Testis (tissue), 3 donors: Measurements from ENCODE around the gene ADAR. TPM values are rescaled to one million over a fixed set of nuclear protein-coding genes. Genes with fewer than 3 reads are reported as not detected.

Experiments
- DNase-seq: peaks from one replicate; pipeline ENCODE4 v3.0.0-alpha.2; 2019
- H3K27ac ChIP-seq, 2 donors: fragments of 200-600 bp; sonication (generic); one replicate each; pipeline ENCODE4 v1.5.1; 2019
- H3K27me3 ChIP-seq: fragments of 200-600 bp; sonication (generic); one replicate; pipeline ENCODE4 v1.5.1; 2019
- H3K36me3 ChIP-seq: fragments of 200-600 bp; sonication (generic); one replicate; pipeline ENCODE4 v1.5.1; 2017; ENCODE audit warnings: low read depth; ENCODE audit errors: missing control alignments
- H3K4me1 ChIP-seq: fragments of 200-600 bp; sonication (generic); one replicate; pipeline ENCODE4 v1.5.1; 2019
- H3K4me3 ChIP-seq, 2 donors: fragments of 200-600 bp; sonication (generic); one replicate each; pipeline ENCODE4 v1.5.1; 2017 to 2019
- H3K9me3 ChIP-seq: fragments of 200-600 bp; sonication (generic); one replicate; pipeline ENCODE4 v1.5.1; 2017
- POLR2A ChIP-seq: fragments of 450-650 bp; IDR thresholded peaks from one replicate; pipeline ENCODE4 v1.6.1; 2017; ENCODE audit warnings: antibody characterized with exemption, mild to moderate bottlenecking, moderate library complexity
- WGBS, 2 donors: methylation state at CpG; one replicate each; pipeline ENCODE4 v1.1.5; 2018; 5-methylcytosine and 5-hydroxymethylcytosine counted together
- intact Hi-C: fragments of 100-400 bp; cut with DNase I; formaldehyde crosslinking; loops from one replicate; pipeline ENCODE4 v1.15.1; 2023; ENCODE audit warnings: low total_unique reads
- polyA plus RNA-seq: library from polyadenylated mRNA; stranded (reverse); fragments of 350-450 nt; fragmentation: Illumina TruSeq; extraction: RNeasy Lipid Tissue Mini Kit (QIAGEN cat#74804); gene quantifications from one replicate; pipeline ENCODE4 v1.2.3, GENCODE V29; 2014; ENCODE audit warnings: low read depth, low replicate concordance; ENCODE audit not compliant: insufficient read depth
- total RNA-seq, 2 donors: library from RNA; depleted of rRNA; stranded (reverse); fragments of >200 nt; gene quantifications; one replicate each; pipeline ENCODE4 v1.2.3, GENCODE V29; 2016
- TF ChIP-seq, protein P1 (sequence below), 3 experiments: fragments of 450-650 bp in 2 of 3; fragments of 200-600 bp in 1 of 3; sonication (generic) in 1 of 3; IDR thresholded peaks; one replicate each; pipeline ENCODE4 v1.5.1; 2016 to 2019; ENCODE audit warnings: antibody characterized with exemption in 3 of 3, mild to moderate bottlenecking in 2 of 3, moderate library complexity in 1 of 3

Gene ADAR
- total and polyA plus RNA-seq, 3 donors from 2014 or later: 94.4 to 181 (median 168) TPM

DNA sequence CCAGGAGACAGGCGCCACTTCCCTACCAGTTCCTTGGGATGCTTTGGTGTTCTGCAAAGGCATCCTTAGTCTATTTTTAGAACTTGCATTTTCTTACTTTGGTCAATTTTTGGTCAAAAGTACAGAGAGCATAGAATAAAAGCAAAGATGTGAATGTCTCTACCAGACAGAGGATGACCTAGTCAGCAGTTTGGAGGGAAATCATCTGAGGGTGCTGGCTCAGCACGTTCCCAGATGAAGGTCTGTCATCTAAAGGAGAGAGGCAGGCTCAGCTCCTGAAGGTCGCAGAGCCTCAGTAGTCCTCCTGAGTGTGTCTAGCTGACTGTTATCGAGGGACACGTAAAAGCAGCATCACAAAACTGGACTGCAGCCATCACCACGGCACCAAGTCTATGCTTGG is 25.1 kb downstream of the ADAR start:
- no peak for TF ChIP-seq POLR2A
- TF ChIP-seq, protein P1, sequence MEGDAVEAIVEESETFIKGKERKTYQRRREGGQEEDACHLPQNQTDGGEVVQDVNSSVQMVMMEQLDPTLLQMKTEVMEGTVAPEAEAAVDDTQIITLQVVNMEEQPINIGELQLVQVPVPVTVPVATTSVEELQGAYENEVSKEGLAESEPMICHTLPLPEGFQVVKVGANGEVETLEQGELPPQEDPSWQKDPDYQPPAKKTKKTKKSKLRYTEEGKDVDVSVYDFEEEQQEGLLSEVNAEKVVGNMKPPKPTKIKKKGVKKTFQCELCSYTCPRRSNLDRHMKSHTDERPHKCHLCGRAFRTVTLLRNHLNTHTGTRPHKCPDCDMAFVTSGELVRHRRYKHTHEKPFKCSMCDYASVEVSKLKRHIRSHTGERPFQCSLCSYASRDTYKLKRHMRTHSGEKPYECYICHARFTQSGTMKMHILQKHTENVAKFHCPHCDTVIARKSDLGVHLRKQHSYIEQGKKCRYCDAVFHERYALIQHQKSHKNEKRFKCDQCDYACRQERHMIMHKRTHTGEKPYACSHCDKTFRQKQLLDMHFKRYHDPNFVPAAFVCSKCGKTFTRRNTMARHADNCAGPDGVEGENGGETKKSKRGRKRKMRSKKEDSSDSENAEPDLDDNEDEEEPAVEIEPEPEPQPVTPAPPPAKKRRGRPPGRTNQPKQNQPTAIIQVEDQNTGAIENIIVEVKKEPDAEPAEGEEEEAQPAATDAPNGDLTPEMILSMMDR (IDR thresholded peaks at IDR 0.05): no peak
- H3K4me1 ChIP-seq: peaks cover 5% of the 10 kb centered on the region
- 68 to 84% methylated on average over 6 of the region's 6 CpGs for WGBS, 2 donors
- H3K36me3 ChIP-seq: no peaks in the 10 kb centered on the region
- H3K27me3 ChIP-seq: no peaks in the 10 kb centered on the region
- no peak overlapping the region for H3K27ac ChIP-seq
- no peak overlapping the region for H3K4me3 ChIP-seq
- no peaks in the 10 kb centered on the region for H3K9me3 ChIP-seq
- intact Hi-C loops: no loop called here
- DNase-seq: no peak

DNA sequence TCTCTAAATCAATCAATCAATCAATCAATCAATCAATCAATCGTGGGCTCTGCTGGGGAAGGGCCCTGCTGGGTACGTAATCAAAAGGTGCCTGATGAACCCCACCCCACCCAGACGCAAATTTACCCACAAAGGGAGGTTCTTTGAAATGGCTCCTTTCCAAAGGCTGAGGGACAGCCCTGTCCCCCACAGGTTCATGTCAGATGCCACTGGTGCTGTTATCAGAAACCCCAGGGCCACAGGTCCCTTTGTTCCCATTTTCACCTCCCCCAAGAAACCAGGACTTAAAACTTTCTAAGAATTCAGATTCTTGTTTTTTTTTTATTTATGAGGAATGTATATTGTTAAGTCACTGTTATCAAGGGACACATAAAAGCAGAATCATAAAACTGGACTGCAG is 26.2 kb downstream of the ADAR start:
- Histone ChIP-seq H3K4me3 (no peak overlapping the region), H3K27me3 (no peaks in the 10 kb centered on the region), H3K9me3 (no peaks in the 10 kb centered on the region), H3K4me1 (peaks cover 10% of the 10 kb centered on the region), H3K27ac (no peak overlapping the region), H3K36me3 (no peaks in the 10 kb centered on the region)
- no peak for TF ChIP-seq POLR2A
- TF ChIP-seq, protein P1 (IDR thresholded peaks at IDR 0.05): no peak
- intact Hi-C loops: no loop called here
- 62 to 71% methylated on average over 3 of the region's 3 CpGs for WGBS, 2 donors
- no peak for DNase-seq

DNA sequence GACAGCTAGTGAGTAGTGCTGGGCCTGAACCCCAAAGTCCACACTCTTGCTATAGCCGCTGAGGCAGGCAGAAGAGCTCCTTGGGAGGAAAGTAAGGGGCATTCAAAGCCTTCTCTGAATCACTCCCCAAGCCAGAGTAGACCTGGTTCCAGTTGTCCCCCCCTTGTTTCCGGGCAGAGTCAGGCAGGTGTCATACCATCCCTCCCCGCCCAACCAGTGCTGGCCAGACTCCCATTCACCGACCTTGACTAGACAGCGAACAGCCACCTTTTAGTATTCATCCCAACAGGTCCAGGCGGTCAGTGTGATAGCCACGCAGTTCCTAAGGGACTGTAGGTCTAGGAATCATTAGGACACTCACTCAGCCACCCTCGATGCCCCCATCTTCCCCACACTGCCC is 28.6 kb downstream of the ADAR start:
- WGBS, 2 donors: 61 to 83% methylated on average over 8 of the region's 8 CpGs
- H3K27ac ChIP-seq: no peak overlapping the region
- intact Hi-C loops: no loop called here
- no peaks in the 10 kb centered on the region for H3K27me3 ChIP-seq
- H3K4me3 ChIP-seq: no peak overlapping the region
- H3K4me1 ChIP-seq: peaks cover 10% of the 10 kb centered on the region
- no peaks in the 10 kb centered on the region for H3K36me3 ChIP-seq
- H3K9me3 ChIP-seq: no peaks in the 10 kb centered on the region
- TF ChIP-seq, protein P1 (IDR thresholded peaks at IDR 0.05): no peak
- no peak for TF ChIP-seq POLR2A
- no peak for DNase-seq

DNA sequence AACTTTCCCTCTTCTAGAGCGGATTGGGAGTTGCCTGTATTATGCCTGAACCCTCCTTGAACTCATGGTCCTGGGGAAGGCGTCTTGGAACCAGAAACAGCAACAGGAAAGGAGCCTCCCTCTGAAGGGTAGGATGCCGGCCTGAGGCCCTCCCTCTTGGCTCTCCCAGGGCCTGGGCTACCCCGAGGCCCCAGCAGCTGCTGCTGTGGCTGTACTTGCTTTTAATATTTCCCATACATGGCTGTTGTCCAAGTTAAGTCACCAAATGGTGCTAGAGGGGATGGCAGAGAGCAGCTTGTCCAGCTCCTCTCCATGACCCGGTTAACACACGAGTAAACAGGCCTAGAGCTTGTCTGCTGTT is 29.9 kb downstream of the ADAR start:
- no peaks in the 10 kb centered on the region for H3K36me3 ChIP-seq
- 28 to 39% methylated on average over 6 of the region's 6 CpGs for WGBS, 2 donors

DNA sequence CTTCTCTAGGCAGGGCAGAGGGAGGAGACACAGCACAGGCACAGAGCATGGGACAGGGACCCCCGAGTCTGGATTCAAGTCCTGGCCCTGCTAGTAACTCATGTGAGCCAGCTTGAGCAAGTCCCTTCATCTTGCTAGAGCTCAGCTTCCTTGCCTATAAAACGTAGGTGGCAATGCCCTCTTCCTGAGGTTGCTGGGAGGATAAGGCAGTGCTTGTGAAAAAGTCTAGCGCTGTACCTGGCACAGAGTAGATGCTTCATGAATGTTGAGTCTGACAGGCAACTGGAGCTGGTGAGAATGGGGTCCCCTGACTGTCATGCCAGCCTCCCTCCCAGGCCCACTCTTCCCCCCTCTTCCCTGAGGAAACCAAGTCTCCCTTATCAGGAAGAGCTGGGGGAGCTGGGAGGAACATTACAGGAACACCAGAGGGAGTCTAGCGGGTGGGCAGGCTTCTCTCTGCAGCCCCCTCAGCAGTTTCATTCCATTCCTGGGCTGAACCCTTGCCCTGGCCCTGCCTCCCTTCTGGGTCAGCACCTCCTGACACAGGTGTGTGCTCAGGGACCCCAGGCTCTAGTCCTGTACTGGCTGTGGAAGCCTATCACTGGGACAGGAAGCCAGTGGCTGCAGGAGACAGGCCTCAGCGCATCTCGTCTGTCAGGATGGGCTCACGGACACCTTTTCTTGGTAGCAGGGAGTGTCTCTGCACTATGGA is 30.5 kb downstream of the ADAR start:
- H3K4me3 ChIP-seq: no peak overlapping the region
- no peaks in the 10 kb centered on the region for H3K36me3 ChIP-seq
- DNase-seq: no peak
- no peaks in the 10 kb centered on the region for H3K27me3 ChIP-seq
- intact Hi-C loops: no loop called here
- no peaks in the 10 kb centered on the region for H3K9me3 ChIP-seq
- TF ChIP-seq, protein P1 (IDR thresholded peaks at IDR 0.05): no peak
- no peak for TF ChIP-seq POLR2A
- no peak overlapping the region for H3K27ac ChIP-seq
- peaks cover 10% of the 10 kb centered on the region for H3K4me1 ChIP-seq
- 40 to 58% methylated on average over 4 to 7 of the region's 7 CpGs for WGBS, 2 donors

More for the DNA sequence above, 29.9 kb downstream of the ADAR start:
- no peaks in the 10 kb centered on the region for H3K9me3 ChIP-seq
- intact Hi-C loops: no loop called here
- no peak overlapping the region for H3K4me3 ChIP-seq
- H3K27me3 ChIP-seq: no peaks in the 10 kb centered on the region
- H3K27ac ChIP-seq: no peak overlapping the region
- no peak for DNase-seq
- H3K4me1 ChIP-seq: peaks cover 10% of the 10 kb centered on the region
- no peak for TF ChIP-seq POLR2A
